Brain microvascular endothelial cell (primary cell): Measurements from ENCODE around the gene ZNF451.

Experiments
- DNase-seq: peaks from one replicate; pipeline ENCODE4 v3.0.0-alpha.2; 2020
- H3K27ac ChIP-seq: fragments of 250-450 bp; sonication (Bioruptor Pico); 2 replicates; pipeline ENCODE4 v1.5.1; 2020; ENCODE audit warnings: mild to moderate bottlenecking, moderate library complexity
- H3K27me3 ChIP-seq: fragments of 250-450 bp; sonication (Bioruptor Pico); replicated peaks from 2 replicates; pipeline ENCODE4 v1.5.1; 2020; ENCODE audit warnings: mild to moderate bottlenecking
- H3K36me3 ChIP-seq: fragments of 250-450 bp; sonication (Bioruptor Pico); replicated peaks from 2 replicates; pipeline ENCODE4 v1.5.1; 2020; ENCODE audit warnings: mild to moderate bottlenecking
- H3K4me3 ChIP-seq: 2 replicates; pipeline ENCODE4 v1.5.1; 2011; ENCODE audit warnings: low read depth, mild to moderate bottlenecking, control low read depth, low read length, moderate library complexity
- in situ Hi-C: cut with HindIII; loops from 2 replicates; pipeline ENCODE4 v1.10.0; 2017; ENCODE audit warnings: low sequenced_read_pairs, low pct_ligation_motif_present
- TF ChIP-seq, protein P1 (sequence below): IDR thresholded peaks from 2 replicates; pipeline ENCODE4 v1.5.1; 2011; ENCODE audit warnings: low read depth, mild to moderate bottlenecking, moderate library complexity, low read length, control low read depth, inconsistent platforms; ENCODE audit errors: missing control alignments

ZNF451 gene

DNA sequence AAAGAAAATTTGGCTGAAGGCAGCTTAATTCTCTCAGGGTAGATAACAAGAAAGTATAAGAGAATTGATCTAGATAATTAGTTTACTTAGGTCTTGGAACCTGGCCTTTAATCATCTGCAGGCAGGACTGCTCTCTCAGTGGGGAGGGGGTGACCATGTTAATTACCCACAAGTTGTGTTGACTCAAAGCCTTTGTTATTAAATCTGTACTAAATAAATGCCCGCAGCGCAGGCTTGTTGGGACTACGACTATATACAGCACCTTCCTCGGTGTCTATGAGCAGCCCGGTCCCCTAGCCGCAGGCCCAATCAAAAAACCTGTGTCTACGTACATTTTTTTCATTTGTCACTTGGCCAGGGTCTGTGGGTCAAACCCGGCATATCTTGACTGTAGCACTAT, 15.6 kb upstream of the ZNF451 start:
- Histone ChIP-seq H3K27ac (no peak overlapping the region), H3K4me3 (no peak overlapping the region), H3K36me3 (no peaks in the 10 kb centered on the region), H3K27me3 (no peaks in the 10 kb centered on the region)
- TF ChIP-seq, protein P1, sequence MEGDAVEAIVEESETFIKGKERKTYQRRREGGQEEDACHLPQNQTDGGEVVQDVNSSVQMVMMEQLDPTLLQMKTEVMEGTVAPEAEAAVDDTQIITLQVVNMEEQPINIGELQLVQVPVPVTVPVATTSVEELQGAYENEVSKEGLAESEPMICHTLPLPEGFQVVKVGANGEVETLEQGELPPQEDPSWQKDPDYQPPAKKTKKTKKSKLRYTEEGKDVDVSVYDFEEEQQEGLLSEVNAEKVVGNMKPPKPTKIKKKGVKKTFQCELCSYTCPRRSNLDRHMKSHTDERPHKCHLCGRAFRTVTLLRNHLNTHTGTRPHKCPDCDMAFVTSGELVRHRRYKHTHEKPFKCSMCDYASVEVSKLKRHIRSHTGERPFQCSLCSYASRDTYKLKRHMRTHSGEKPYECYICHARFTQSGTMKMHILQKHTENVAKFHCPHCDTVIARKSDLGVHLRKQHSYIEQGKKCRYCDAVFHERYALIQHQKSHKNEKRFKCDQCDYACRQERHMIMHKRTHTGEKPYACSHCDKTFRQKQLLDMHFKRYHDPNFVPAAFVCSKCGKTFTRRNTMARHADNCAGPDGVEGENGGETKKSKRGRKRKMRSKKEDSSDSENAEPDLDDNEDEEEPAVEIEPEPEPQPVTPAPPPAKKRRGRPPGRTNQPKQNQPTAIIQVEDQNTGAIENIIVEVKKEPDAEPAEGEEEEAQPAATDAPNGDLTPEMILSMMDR = no peak
- DNase-seq = no peak
- in situ Hi-C loops = no loop called here

DNA sequence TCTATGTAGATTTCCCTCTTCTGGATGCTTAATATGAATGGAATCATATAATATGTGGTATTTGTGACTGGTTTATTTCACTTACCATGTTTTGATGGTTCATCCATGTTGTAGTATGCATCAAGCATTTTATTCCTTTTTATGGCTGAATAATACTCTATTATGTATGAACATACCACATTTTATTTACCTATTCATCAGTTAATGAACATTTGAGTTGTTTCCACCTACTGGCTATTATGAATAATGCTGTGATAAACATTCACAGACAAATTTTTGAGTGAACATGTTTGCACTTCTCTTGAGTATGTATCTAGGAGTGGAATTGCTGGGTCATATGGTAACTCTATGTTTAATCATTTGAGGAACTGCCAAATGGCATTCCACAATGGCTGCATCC, 14.9 kb upstream of the ZNF451 start:
- Histone ChIP-seq H3K27ac (no peak overlapping the region), H3K4me3 (no peak overlapping the region), H3K36me3 (no peaks in the 10 kb centered on the region), H3K27me3 (no peaks in the 10 kb centered on the region)
- TF ChIP-seq, protein P1 = no peak
- DNase-seq = no peak
- in situ Hi-C loops = no loop called here

DNA sequence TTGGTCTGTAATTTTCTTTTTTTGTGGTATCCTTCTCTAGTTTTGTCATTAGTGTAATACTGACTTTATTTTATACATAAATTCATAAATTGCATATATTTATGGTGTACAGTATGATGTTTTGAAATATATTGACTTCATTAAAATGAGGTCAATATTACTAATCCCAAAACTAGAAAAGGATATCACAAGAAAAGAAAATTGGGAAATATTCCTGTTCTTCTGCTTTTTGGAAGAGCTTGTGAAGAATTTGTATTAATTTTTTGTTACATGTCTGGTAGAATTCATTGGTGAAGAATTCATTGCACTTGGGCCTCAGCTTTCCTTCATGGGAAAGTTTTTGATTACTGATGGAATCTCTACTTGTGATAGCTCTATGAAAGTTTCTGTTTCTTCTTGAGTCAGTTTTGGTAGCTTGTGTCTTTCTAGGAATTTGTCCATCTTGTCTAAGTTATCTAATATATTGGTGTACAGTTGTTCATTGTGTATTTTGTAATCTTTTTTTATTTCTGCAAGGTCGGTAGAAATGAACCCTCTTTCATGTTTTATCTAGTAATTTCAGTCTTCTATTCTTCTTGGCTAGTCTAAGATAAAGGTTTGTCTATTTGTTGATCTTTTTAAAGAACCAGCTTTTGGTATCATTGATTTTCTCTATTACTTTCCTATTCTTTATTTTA, 11.3 kb upstream of the ZNF451 start:
- no peak overlapping the region for H3K27ac ChIP-seq
- no peak overlapping the region for H3K4me3 ChIP-seq
- H3K27me3 ChIP-seq = no peaks in the 10 kb centered on the region
- in situ Hi-C loops = no loop called here
- DNase-seq = no peak
- H3K36me3 ChIP-seq = no peaks in the 10 kb centered on the region
- TF ChIP-seq, protein P1 = no peak

DNA sequence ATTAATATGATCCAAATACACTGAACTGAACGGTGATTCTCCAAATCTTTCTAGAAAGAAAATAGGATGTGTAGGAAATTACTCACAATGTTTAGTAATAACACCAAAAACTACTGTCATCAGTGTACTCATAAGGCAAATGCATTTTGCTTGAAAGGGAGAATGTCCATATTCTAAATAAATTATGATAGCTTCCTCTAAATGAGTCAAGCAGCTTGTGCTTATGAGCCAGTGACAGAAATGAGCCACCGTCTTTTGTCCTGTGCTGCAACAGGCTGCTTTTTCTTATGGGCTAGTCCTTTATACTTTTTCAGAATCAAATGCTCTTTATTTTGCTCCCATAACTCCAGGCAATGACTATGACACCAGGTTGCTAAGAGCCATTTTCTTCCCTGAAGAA, 4.5 kb upstream of the ZNF451 start:
- no peak for DNase-seq
- no peak overlapping the region for H3K27ac ChIP-seq
- in situ Hi-C loops = no loop called here
- H3K27me3 ChIP-seq = no peaks in the 10 kb centered on the region
- no peaks in the 10 kb centered on the region for H3K36me3 ChIP-seq
- no peak overlapping the region for H3K4me3 ChIP-seq
- TF ChIP-seq, protein P1 = no peak

DNA sequence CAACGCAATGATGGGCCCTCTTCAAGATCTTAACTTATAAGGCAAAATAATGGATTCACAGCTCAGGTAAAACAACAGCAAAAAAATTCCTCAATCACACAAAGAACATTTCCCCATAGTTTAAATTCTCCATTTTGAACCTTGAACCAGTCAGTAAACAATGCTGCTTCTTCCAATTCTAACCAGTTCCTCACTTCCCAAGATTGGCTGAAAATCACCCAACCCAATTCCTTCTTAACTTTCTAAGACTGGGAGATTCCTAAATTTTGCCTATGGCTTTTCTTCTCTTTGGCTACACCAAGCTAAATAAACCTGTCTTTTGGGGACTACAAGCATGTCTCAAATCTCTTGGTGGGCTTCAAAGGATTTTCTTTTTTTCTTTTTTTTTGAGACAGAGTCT, 3.1 kb upstream of the ZNF451 start:
- no peak for DNase-seq
- Histone ChIP-seq H3K4me3 (no peak overlapping the region), H3K27me3 (no peaks in the 10 kb centered on the region), H3K36me3 (peaks cover 5% of the 10 kb centered on the region), H3K27ac (no peak overlapping the region)
- in situ Hi-C loops = no loop called here
- TF ChIP-seq, protein P1 = no peak

DNA sequence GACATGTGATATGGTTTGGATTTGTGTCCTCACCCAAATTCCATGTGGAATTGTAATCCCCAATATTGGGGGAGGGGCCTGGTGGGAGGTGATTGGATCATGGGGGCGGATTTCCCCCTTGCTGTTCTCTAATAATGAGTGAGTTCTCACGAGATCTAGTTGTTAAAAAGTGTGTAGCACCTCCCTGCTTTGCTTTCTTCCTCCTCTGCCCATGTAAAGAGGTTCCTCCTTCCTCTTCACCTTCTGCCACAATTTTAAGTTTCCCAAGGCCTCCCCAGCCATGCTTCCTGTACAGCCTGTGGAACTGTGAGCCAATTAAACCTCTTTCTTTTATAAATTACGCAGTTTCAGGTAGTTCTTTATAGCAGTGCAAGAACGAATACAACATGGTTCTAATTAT, 2.1 kb upstream of the ZNF451 start:
- DNase-seq = no peak
- H3K27ac ChIP-seq = no peak overlapping the region

More for the DNA sequence above, 2.1 kb upstream of the ZNF451 start:
- Histone ChIP-seq H3K36me3 (peaks cover 15% of the 10 kb centered on the region), H3K27me3 (no peaks in the 10 kb centered on the region), H3K4me3 (no peak overlapping the region)
- in situ Hi-C loops = no loop called here
- TF ChIP-seq, protein P1 = no peak
